Kidney epithelial cell (primary cell): ENCODE data around the gene NFIL3. TPM values are rescaled to one million over a fixed set of nuclear protein-coding genes. Genes with fewer than 3 reads are reported as not detected.
"Not testable (repeated sequence)": the region's sequence is repeated elsewhere in the genome, so short reads cannot be mapped to it uniquely, and the experiment has no call there.

Experiments used
- DNase-seq: peaks from one replicate; pipeline ENCODE4 v3.0.0-alpha.2; 2010; ENCODE audit warnings: low read depth
- H3K27me3 ChIP-seq: 2 replicates; pipeline ENCODE4 v1.6.0; 2011; ENCODE audit warnings: low read length; ENCODE audit not compliant: control insufficient read depth, insufficient read depth
- H3K36me3 ChIP-seq: 2 replicates; pipeline ENCODE4 v1.5.1; 2011; ENCODE audit warnings: low read length; ENCODE audit not compliant: control insufficient read depth, insufficient read depth
- H3K4me3 ChIP-seq: 2 replicates; pipeline ENCODE4 v1.5.1; 2011; ENCODE audit warnings: low read depth, mild to moderate bottlenecking, control low read depth, low read length
- CTCF ChIP-seq: IDR thresholded peaks from 2 replicates; pipeline ENCODE4 v1.5.1; 2011; ENCODE audit warnings: mild to moderate bottlenecking, moderate library complexity, low read length, control low read depth, inconsistent platforms; ENCODE audit not compliant: insufficient read depth, poor library complexity, severe bottlenecking
- total RNA-seq: library from RNA; depleted of rRNA; stranded (reverse); fragments of >200 nt; gene quantifications from 2 replicates; pipeline ENCODE4 v1.2.3, GENCODE V29; 2015

The NFIL3 gene
- total RNA-seq = 29.1 and 31.1 TPM in 2 replicates

GRCh38 chr9:91423785-91424402 is at the start of gene NFIL3:
Gene NFIL3, minus strand, starts transcription at chr9:91423832. Its CDS starts 13,098 bp downstream, at chr9:91410734.
- no peak for TF ChIP-seq CTCF
- H3K4me3 ChIP-seq = peak within 1 kb of the TSS; percentile 67
- no peaks in the 10 kb centered on the region for H3K27me3 ChIP-seq
- DNase-seq = no peak
- H3K36me3 ChIP-seq = no peaks in the 10 kb centered on the region

GRCh38 chr9:91471524-91471923 is 47.9 kb upstream of the NFIL3 start:
- H3K4me3 ChIP-seq, DNase-seq, H3K27me3 ChIP-seq, H3K36me3 ChIP-seq: not testable (repeated sequence)

- TF ChIP-seq CTCF = no peak
- Histone ChIP-seq H3K27me3 (no peaks in the 10 kb centered on the region), H3K4me3 (no peak overlapping the region), H3K36me3 (no peaks in the 10 kb centered on the region)
- DNase-seq = no peak
Observed at GRCh38 chr9:91465420-91465819, 41.8 kb upstream of the NFIL3 start.

GRCh38 chr9:91458906-91459305 is 35.3 kb upstream of the NFIL3 start:
- TF ChIP-seq CTCF = no peak
- Histone ChIP-seq H3K27me3 (no peaks in the 10 kb centered on the region), H3K4me3 (no peak overlapping the region), H3K36me3 (no peaks in the 10 kb centered on the region)
- no peak for DNase-seq

- no peaks in the 10 kb centered on the region for H3K36me3 ChIP-seq
- DNase-seq = no peak
- no peak for TF ChIP-seq CTCF
- H3K27me3 ChIP-seq = no peaks in the 10 kb centered on the region
- H3K4me3 ChIP-seq = no peak overlapping the region
Observed at GRCh38 chr9:91452844-91453243, 29.2 kb upstream of the NFIL3 start.

GRCh38 chr9:91451431-91452270 is 28.0 kb upstream of the NFIL3 start:
- H3K27me3 ChIP-seq = no peaks in the 10 kb centered on the region
- no peak overlapping the region for H3K4me3 ChIP-seq
- DNase-seq = no peak
- no peaks in the 10 kb centered on the region for H3K36me3 ChIP-seq
- TF ChIP-seq CTCF = no peak
